Measurements from ENCODE around the gene HNF4A. TPM values are rescaled to one million over a fixed set of nuclear protein-coding genes. Genes with fewer than 3 reads are reported as not detected.

HNF4A gene
- polyA plus RNA-seq, 1 experiment: not detected

GRCh38 chr20:44349349-44349748 lies 6.2 kb upstream of the HNF4A start:
- POLR2A ChIA-PET: no interaction called here
- H3K27ac ChIP-seq (ENCODE audit: low read depth, low read length): no peak overlapping the region
- TF ChIP-seq CTCF (IDR thresholded peaks at IDR 0.05; ENCODE audit: low read depth, low read length): no peak
- H3K4me3 ChIP-seq (ENCODE audit: low read depth, low read length): no peak overlapping the region
- DNase-seq (ENCODE audit: low read depth, low spot score): no peak
- CTCF ChIA-PET: no interaction called here
- H3K9me3 ChIP-seq (ENCODE audit: control insufficient read depth, insufficient read depth, low read length): no peaks in the 10 kb centered on the region
- peaks cover 5% of the 10 kb centered on the region for H3K27me3 ChIP-seq (ENCODE audit: control insufficient read depth, insufficient read depth, low read length)

- POLR2A ChIA-PET: no interaction called here
- TF ChIP-seq CTCF (IDR thresholded peaks at IDR 0.05; ENCODE audit: low read depth, low read length): no peak
- Histone ChIP-seq H3K9me3 (ENCODE audit: control insufficient read depth, insufficient read depth, low read length) (no peaks in the 10 kb centered on the region), H3K27ac (ENCODE audit: low read depth, low read length) (no peak overlapping the region), H3K27me3 (ENCODE audit: control insufficient read depth, insufficient read depth, low read length) (peaks cover 7% of the 10 kb centered on the region), H3K4me3 (ENCODE audit: low read depth, low read length) (no peak overlapping the region)
- CTCF ChIA-PET: no interaction called here
- DNase-seq (ENCODE audit: low read depth, low spot score): no peak
Measured at GRCh38 chr20:44350567-44350966, 4.9 kb upstream of the HNF4A start.

GRCh38 chr20:44354979-44355497 lies 461 bp upstream of the HNF4A start:
- H3K27ac ChIP-seq (ENCODE audit: low read depth, low read length): no peak overlapping the region
- H3K4me3 ChIP-seq (ENCODE audit: low read depth, low read length): no peak overlapping the region
- no peaks in the 10 kb centered on the region for H3K9me3 ChIP-seq (ENCODE audit: control insufficient read depth, insufficient read depth, low read length)
- no peak for TF ChIP-seq CTCF (IDR thresholded peaks at IDR 0.05; ENCODE audit: low read depth, low read length)
- peaks cover 14% of the 10 kb centered on the region for H3K27me3 ChIP-seq (ENCODE audit: control insufficient read depth, insufficient read depth, low read length)
- CTCF ChIA-PET: no interaction called here
- DNase-seq (ENCODE audit: low read depth, low spot score): no peak
- POLR2A ChIA-PET: no interaction called here

- no peak for DNase-seq (ENCODE audit: low read depth, low spot score)
- Histone ChIP-seq H3K4me3 (ENCODE audit: low read depth, low read length) (no peak overlapping the region), H3K9me3 (ENCODE audit: control insufficient read depth, insufficient read depth, low read length) (no peaks in the 10 kb centered on the region), H3K27me3 (ENCODE audit: control insufficient read depth, insufficient read depth, low read length) (peaks cover 14% of the 10 kb centered on the region), H3K27ac (ENCODE audit: low read depth, low read length) (no peak overlapping the region)
- CTCF ChIA-PET: no interaction called here
- POLR2A ChIA-PET: no interaction called here
- no peak for TF ChIP-seq CTCF (IDR thresholded peaks at IDR 0.05; ENCODE audit: low read depth, low read length)
Measured at GRCh38 chr20:44356353-44356723, 839 bp downstream of the HNF4A start.

GRCh38 chr20:44357020-44357419 lies 1.5 kb downstream of the HNF4A start:
- CTCF ChIA-PET: interaction anchor here (1.3 to 1.5 kb wide), 2 partner anchors 27 to 139 kb away, joined by 5 to 8 read pairs; no protein-coding TSS in a partner anchor
- POLR2A ChIA-PET: no interaction called here
- no peak for TF ChIP-seq CTCF (IDR thresholded peaks at IDR 0.05; ENCODE audit: low read depth, low read length)
- Histone ChIP-seq H3K27me3 (ENCODE audit: control insufficient read depth, insufficient read depth, low read length) (peaks cover 17% of the 10 kb centered on the region), H3K27ac (ENCODE audit: low read depth, low read length) (no peak overlapping the region), H3K9me3 (ENCODE audit: control insufficient read depth, insufficient read depth, low read length) (no peaks in the 10 kb centered on the region), H3K4me3 (ENCODE audit: low read depth, low read length) (no peak overlapping the region)
- no peak for DNase-seq (ENCODE audit: low read depth, low spot score)

Data from AG04450 (cell line).